Smooth muscle cell (in vitro differentiated cells): ENCODE data around the gene TCEA3. TPM values are rescaled to one million over a fixed set of nuclear protein-coding genes. Genes with fewer than 3 reads are reported as not detected.

ENCODE experiments used
- DNase-seq: peaks from one replicate; lab custom pipeline; 2025; ENCODE audit not compliant: unreplicated experiment; lab: John Stamatoyannopoulos, UW
- H2AFZ ChIP-seq: fragments of 200-600 bp; sonication (generic); 2 replicates; pipeline ENCODE4 v1.6.0; 2016; ENCODE audit warnings: antibody characterized with exemption, low read depth, mild to moderate bottlenecking
- H3F3A ChIP-seq: fragments of 200-600 bp; sonication (generic); 2 replicates; pipeline ENCODE4 v1.6.0; 2017; ENCODE audit warnings: antibody characterized with exemption, low read depth
- H3K27ac ChIP-seq: fragments of 200-600 bp; sonication (generic); 2 replicates; pipeline ENCODE4 v1.5.1; 2016; ENCODE audit warnings: low read depth, mild to moderate bottlenecking
- H3K27me3 ChIP-seq: fragments of 200-600 bp; sonication (generic); 2 replicates; pipeline ENCODE4 v1.6.1; 2016; ENCODE audit warnings: low read depth, mild to moderate bottlenecking
- H3K36me3 ChIP-seq: fragments of 200-600 bp; sonication (generic); 2 replicates; pipeline ENCODE4 v1.5.1; 2016; ENCODE audit warnings: low read depth
- H3K4me1 ChIP-seq: fragments of 200-600 bp; sonication (generic); 2 replicates; pipeline ENCODE4 v1.5.1; 2016; ENCODE audit warnings: low read depth
- H3K4me2 ChIP-seq: fragments of 200-600 bp; sonication (generic); 2 replicates; pipeline ENCODE4 v1.6.0; 2016; ENCODE audit warnings: mild to moderate bottlenecking
- H3K4me3 ChIP-seq: fragments of 200-600 bp; sonication (generic); 2 replicates; pipeline ENCODE4 v1.5.1; 2016; ENCODE audit warnings: mild to moderate bottlenecking
- H3K79me2 ChIP-seq: fragments of 200-600 bp; sonication (generic); 2 replicates; pipeline ENCODE4 v1.6.0; 2016; ENCODE audit warnings: low read depth, mild to moderate bottlenecking
- H3K9ac ChIP-seq: fragments of 200-600 bp; sonication (generic); 2 replicates; pipeline ENCODE4 v1.6.0; 2016; ENCODE audit warnings: low read depth
- H3K9me3 ChIP-seq: fragments of 200-600 bp; sonication (generic); replicated peaks from 2 replicates; pipeline ENCODE4 v1.5.1; 2016; ENCODE audit warnings: low read depth
- H4K20me1 ChIP-seq: fragments of 200-600 bp; sonication (generic); 2 replicates; pipeline ENCODE4 v1.6.0; 2016; ENCODE audit warnings: low read depth
- WGBS: methylation state at CpG from one replicate; pipeline ENCODE4 v1.1.7; 2016; ENCODE audit warnings: low lambda C conversion rate; 5-methylcytosine and 5-hydroxymethylcytosine counted together
- polyA plus RNA-seq: library from polyadenylated mRNA; unstranded; fragments of >200 nt; fragmentation: Nextera tagmentation; extraction: Ambion mirVana; gene quantifications from 2 replicates; pipeline ENCODE4 v1.2.1, GENCODE V29; 2016
- total RNA-seq: library from RNA; depleted of rRNA; stranded (reverse); fragments of >200 nt; gene quantifications from 2 replicates; pipeline ENCODE4 v1.2.3, GENCODE V29; 2014
- TF ChIP-seq, protein P1 (sequence below): fragments of 200-600 bp; sonication (generic); IDR thresholded peaks from 2 replicates; pipeline ENCODE4 v1.5.1; 2017; ENCODE audit warnings: borderline replicate concordance, mild to moderate bottlenecking, antibody characterized with exemption; ENCODE audit not compliant: insufficient read depth, poor library complexity, severe bottlenecking

Gene TCEA3
- total and polyA plus RNA-seq, 2 experiments from 2014 or later: 8.2 to 19.2 TPM

DNA sequence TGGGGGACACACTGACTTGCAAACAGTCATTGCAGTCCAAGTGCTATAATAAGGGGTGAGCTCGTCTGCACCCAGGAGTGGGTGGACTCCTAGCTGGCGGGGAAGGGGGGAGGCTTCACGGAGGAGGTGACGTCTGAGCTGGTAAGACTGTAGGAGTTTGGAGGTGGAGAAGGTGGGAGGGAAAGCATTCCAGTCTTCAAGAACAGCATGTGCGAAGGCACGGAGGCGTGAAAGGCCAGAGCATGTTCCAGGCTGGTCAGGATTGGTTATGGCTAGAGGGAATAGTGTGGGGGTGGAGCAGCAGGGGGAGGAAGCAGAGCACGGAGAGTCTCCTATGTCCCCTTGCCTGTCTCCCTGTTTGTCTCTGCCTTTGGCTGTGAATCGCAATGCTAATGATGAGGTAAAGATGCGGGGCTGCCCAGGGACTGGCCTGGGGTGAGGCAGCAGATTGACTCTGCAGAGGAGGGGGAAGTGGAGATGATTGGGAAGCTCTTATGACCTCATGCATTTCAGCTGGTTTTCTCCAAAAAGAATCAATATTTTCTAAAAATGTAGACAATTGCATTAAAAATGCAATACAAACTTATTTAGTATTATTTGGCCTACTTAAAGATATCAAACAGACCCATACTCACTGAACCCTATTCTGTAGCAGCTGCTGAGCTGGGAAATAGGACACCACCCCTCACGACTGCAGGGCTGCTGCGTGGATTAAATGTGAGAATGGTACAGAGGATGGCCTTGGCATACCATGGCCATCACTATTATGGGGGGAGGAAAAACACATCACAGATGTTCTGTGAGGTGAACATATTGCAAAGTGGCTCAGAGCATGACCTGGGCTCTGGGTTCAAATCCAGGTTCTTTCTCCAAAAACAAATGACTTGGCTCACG is 52.3 kb downstream of the TCEA3 start:
- no peak overlapping the region for H3K9ac ChIP-seq
- no peak for DNase-seq
- peaks cover 14% of the 10 kb centered on the region for H3K79me2 ChIP-seq
- no peak overlapping the region for H3K4me3 ChIP-seq
- WGBS: 61% methylated on average over 13 of the region's 13 CpGs
- peaks cover 11% of the 10 kb centered on the region for H3F3A ChIP-seq
- H3K36me3 ChIP-seq: no peaks in the 10 kb centered on the region
- no peaks in the 10 kb centered on the region for H3K9me3 ChIP-seq
- H4K20me1 ChIP-seq: no peaks in the 10 kb centered on the region
- H3K27ac ChIP-seq: no peak overlapping the region
- H3K27me3 ChIP-seq: no peaks in the 10 kb centered on the region
- peaks cover 26% of the 10 kb centered on the region for H3K4me1 ChIP-seq
- H3K4me2 ChIP-seq: peak overlapping the region; percentile 90
- TF ChIP-seq, protein P1, sequence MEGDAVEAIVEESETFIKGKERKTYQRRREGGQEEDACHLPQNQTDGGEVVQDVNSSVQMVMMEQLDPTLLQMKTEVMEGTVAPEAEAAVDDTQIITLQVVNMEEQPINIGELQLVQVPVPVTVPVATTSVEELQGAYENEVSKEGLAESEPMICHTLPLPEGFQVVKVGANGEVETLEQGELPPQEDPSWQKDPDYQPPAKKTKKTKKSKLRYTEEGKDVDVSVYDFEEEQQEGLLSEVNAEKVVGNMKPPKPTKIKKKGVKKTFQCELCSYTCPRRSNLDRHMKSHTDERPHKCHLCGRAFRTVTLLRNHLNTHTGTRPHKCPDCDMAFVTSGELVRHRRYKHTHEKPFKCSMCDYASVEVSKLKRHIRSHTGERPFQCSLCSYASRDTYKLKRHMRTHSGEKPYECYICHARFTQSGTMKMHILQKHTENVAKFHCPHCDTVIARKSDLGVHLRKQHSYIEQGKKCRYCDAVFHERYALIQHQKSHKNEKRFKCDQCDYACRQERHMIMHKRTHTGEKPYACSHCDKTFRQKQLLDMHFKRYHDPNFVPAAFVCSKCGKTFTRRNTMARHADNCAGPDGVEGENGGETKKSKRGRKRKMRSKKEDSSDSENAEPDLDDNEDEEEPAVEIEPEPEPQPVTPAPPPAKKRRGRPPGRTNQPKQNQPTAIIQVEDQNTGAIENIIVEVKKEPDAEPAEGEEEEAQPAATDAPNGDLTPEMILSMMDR: no peak
- no peak overlapping the region for H2AFZ ChIP-seq

DNA sequence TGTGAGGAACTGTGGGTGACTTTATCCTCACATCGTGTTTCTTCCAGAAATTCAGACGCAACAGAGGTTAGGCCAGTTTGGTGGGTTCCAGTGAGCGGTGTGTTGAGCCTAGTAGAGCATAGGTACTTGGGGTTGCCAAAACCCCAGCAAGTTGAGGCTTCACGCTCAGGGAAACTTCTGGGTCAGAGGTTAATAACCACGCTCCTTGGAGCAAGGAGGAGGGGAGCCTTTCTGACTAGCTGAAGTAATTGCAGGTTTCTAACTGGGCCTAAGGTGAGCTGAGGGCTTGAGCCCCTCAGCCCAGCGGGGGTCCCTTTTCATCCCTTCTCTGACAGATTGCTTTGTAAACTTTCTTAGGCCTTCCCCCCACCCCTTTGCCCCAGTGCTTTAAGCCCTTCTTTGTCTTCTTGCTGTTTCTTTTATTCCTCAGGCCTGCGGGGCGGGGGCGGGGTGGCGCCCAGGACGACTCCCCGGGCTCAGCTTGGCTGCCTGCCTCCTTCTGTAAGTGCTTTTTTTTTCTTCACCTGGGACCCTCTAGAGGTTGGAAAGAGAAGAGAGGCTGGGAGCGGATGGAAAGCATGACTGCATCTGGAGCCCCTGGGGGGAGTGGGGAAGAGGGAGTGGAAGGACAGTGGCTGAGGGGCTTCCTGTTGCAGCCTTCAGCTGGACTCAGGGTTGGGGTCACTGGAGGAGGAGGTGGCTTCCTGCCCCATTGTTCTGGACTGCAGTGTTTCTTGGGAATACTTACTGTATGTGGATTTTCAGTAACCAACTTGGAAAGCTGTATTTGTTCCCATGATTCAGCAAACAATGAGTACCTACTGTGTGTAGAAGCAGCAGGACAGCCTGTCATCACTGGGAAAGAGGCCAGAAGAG is 53.6 kb downstream of the TCEA3 start:
- H3K9me3 ChIP-seq: no peaks in the 10 kb centered on the region
- no peaks in the 10 kb centered on the region for H4K20me1 ChIP-seq
- TF ChIP-seq, protein P1: no peak
- H3K27ac ChIP-seq: peak overlapping the region; percentile 96
- no peak for DNase-seq
- peaks cover 26% of the 10 kb centered on the region for H3K4me1 ChIP-seq
- peaks cover 11% of the 10 kb centered on the region for H3F3A ChIP-seq
- H2AFZ ChIP-seq: no peak overlapping the region
- peak overlapping the region; percentile 90 for H3K4me2 ChIP-seq
- no peak overlapping the region for H3K9ac ChIP-seq
- no peaks in the 10 kb centered on the region for H3K27me3 ChIP-seq
- peak overlapping the region; percentile 86 for H3K4me3 ChIP-seq
- peaks cover 20% of the 10 kb centered on the region for H3K79me2 ChIP-seq
- WGBS: 27% methylated on average over 13 of the region's 13 CpGs
- peaks cover 7% of the 10 kb centered on the region for H3K36me3 ChIP-seq

GRCh38 chr1:23370330-23370708 is 54.2 kb downstream of the TCEA3 start:
- H3K79me2 ChIP-seq: peaks cover 20% of the 10 kb centered on the region
- no peaks in the 10 kb centered on the region for H3K27me3 ChIP-seq
- H3K36me3 ChIP-seq: peaks cover 9% of the 10 kb centered on the region
- peak overlapping the region; percentile 96 for H3K27ac ChIP-seq
- H3K4me1 ChIP-seq: peaks cover 26% of the 10 kb centered on the region
- no peaks in the 10 kb centered on the region for H3K9me3 ChIP-seq
- H2AFZ ChIP-seq: no peak overlapping the region
- H3K4me3 ChIP-seq: peak overlapping the region; percentile 86
- DNase-seq: no peak
- TF ChIP-seq, protein P1: no peak
- peak overlapping the region; percentile 90 for H3K4me2 ChIP-seq
- H3K9ac ChIP-seq: peak overlapping the region; percentile 91
- H4K20me1 ChIP-seq: no peaks in the 10 kb centered on the region
- H3F3A ChIP-seq: peaks cover 11% of the 10 kb centered on the region
- 53% methylated on average over 5 of the region's 5 CpGs for WGBS
